Muscle of back (tissue), 13 donors: Measurements from ENCODE around the gene PRR20C. TPM values are rescaled to one million over a fixed set of nuclear protein-coding genes. Genes with fewer than 3 reads are reported as not detected.
"Not testable (repeated sequence)": the region's sequence is repeated elsewhere in the genome, so short reads cannot be mapped to it uniquely, and the experiment has no call there.

Experiments used
- DNase-seq, 3 donors: peaks; one replicate each; pipeline versions ENCODE4 v3.0.0 to v3.0.0-alpha.2; 2013
- long read RNA-seq, 9 donors: transcript quantifications; one replicate each; lab custom pipeline, GENCODE V29; 2026
- polyA plus RNA-seq, 10 donors: library from polyadenylated mRNA; unstranded; fragments of 120-200 nt; gene quantifications; one replicate each; pipeline ENCODE4 v1.2.1, GENCODE V29; 2013; ENCODE audit not compliant: insufficient read length in 10 of 10

PRR20C gene
- not detected for polyA plus RNA-seq
- long read RNA-seq, donor 1, result 0 reads
- long read RNA-seq, donor 2, result 0 reads
- long read RNA-seq, donor 3, result 0 reads
- long read RNA-seq, donor 4, result 0 reads
- long read RNA-seq, donor 5, result 0 reads
- long read RNA-seq, donor 6, result 0 reads
- long read RNA-seq, donor 7, result 0 reads
- long read RNA-seq, donor 8, result 0 reads
- long read RNA-seq, donor 9, result 0 reads

GRCh38 chr13:57153761-57154160 lies at the start of gene PRR20C:
Gene PRR20C, plus strand, starts transcription at chr13:57154061. Its CDS starts 387 bp downstream, at chr13:57154448.
- DNase-seq, result not testable (repeated sequence)

- DNase-seq, result no peak
Observed at GRCh38 chr13:57114945-57115344, 38.9 kb upstream of the PRR20C start.

- peak; percentile 73 to 90 (median 83) for DNase-seq
Observed at GRCh38 chr13:57123681-57124080, 30.2 kb upstream of the PRR20C start.

GRCh38 chr13:57128909-57129308 lies 25.0 kb upstream of the PRR20C start:
- DNase-seq, result no peak

- no peak for DNase-seq
Observed at GRCh38 chr13:57136093-57136492, 17.8 kb upstream of the PRR20C start.

GRCh38 chr13:57137585-57137984 lies 16.3 kb upstream of the PRR20C start:
- DNase-seq, result no peak

GRCh38 chr13:57138988-57139387 lies 14.9 kb upstream of the PRR20C start:
- DNase-seq, result no peak

- DNase-seq, result not testable (repeated sequence)
Observed at GRCh38 chr13:57139781-57140180, 14.1 kb upstream of the PRR20C start.

- not testable (repeated sequence) for DNase-seq
Observed at GRCh38 chr13:57140235-57140968, 13.5 kb upstream of the PRR20C start, which contains the start of gene PRR20A. Gene PRR20A, plus strand, starts transcription at chr13:57140918. Its CDS starts 387 bp downstream, at chr13:57141305.

GRCh38 chr13:57147188-57147587 lies 6.7 kb upstream of the PRR20C start, which contains the start of gene PRR20B:
Gene PRR20B, plus strand, starts transcription at chr13:57147488. Its CDS starts 387 bp downstream, at chr13:57147875.
- DNase-seq, result not testable (repeated sequence)

- not testable (repeated sequence) for DNase-seq
Observed at GRCh38 chr13:57148106-57148505, 5.8 kb upstream of the PRR20C start.

- not testable (repeated sequence) for DNase-seq
Observed at GRCh38 chr13:57160332-57160731, 6.5 kb downstream of the PRR20C start, which contains the start of gene PRR20D. Gene PRR20D, plus strand, starts transcription at chr13:57160632. Its CDS starts 387 bp downstream, at chr13:57161019.

GRCh38 chr13:57166897-57167296 lies 13.0 kb downstream of the PRR20C start, which contains the start of gene PRR20E:
Gene PRR20E, plus strand, starts transcription at chr13:57167197. Its CDS starts 387 bp downstream, at chr13:57167584.
- not testable (repeated sequence) for DNase-seq

GRCh38 chr13:57191667-57192066 lies 37.8 kb downstream of the PRR20C start:
- DNase-seq, result no peak

Other genes with a start within 250 kb of the PRR20C start
- gene PRR20A, start 13.1 kb upstream of the PRR20C start, polyA plus RNA-seq, result not detected
- not detected for gene PRR20B, start 6.6 kb upstream of the PRR20C start, polyA plus RNA-seq
- gene PRR20D, start 6.6 kb downstream of the PRR20C start, polyA plus RNA-seq, result not detected
- gene PRR20E, start 13.1 kb downstream of the PRR20C start, polyA plus RNA-seq, result not detected